Testis (tissue), 2 donors: ENCODE measurements around the gene TENT5C.

Experiments used
- POLR2A ChIP-seq: fragments of 450-650 bp; IDR thresholded peaks from one replicate; pipeline ENCODE4 v1.6.1; 2017; ENCODE audit warnings: antibody characterized with exemption, mild to moderate bottlenecking, moderate library complexity
- TF ChIP-seq, protein P1 (sequence below), 3 experiments: fragments of 450-650 bp in 2 of 3; fragments of 200-600 bp in 1 of 3; sonication (generic) in 1 of 3; IDR thresholded peaks; one replicate each; pipeline ENCODE4 v1.5.1; 2016 to 2019; ENCODE audit warnings: antibody characterized with exemption in 3 of 3, mild to moderate bottlenecking in 2 of 3, moderate library complexity in 1 of 3

DNA sequence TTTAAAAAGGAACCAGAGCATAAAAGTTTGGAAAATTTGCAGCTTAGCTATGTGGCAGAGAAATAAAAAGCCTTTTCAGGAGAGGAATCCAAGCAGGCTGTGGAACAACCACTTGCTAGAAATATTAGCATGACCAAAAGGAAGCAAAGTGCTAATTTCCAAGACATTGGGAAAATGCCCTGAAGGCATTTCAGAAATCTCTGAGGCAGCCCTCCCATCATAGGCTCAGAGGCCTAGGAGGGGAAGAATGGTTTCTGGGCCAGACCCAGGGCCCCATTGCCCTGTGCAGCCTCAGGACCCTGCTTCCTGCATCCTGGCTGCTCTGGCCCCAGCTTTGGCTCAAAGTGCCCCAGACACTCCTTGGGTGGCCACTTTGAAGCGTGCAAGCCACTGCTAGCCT is 56.8 kb downstream of the TENT5C start:
- TF ChIP-seq, protein P1, sequence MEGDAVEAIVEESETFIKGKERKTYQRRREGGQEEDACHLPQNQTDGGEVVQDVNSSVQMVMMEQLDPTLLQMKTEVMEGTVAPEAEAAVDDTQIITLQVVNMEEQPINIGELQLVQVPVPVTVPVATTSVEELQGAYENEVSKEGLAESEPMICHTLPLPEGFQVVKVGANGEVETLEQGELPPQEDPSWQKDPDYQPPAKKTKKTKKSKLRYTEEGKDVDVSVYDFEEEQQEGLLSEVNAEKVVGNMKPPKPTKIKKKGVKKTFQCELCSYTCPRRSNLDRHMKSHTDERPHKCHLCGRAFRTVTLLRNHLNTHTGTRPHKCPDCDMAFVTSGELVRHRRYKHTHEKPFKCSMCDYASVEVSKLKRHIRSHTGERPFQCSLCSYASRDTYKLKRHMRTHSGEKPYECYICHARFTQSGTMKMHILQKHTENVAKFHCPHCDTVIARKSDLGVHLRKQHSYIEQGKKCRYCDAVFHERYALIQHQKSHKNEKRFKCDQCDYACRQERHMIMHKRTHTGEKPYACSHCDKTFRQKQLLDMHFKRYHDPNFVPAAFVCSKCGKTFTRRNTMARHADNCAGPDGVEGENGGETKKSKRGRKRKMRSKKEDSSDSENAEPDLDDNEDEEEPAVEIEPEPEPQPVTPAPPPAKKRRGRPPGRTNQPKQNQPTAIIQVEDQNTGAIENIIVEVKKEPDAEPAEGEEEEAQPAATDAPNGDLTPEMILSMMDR (IDR thresholded peaks at IDR 0.05), result no peak
- TF ChIP-seq POLR2A, result no peak
